Subcutaneous adipose tissue (tissue), 4 donors: Measurements from ENCODE around the gene SLC4A8. TPM values are rescaled to one million over a fixed set of nuclear protein-coding genes. Genes with fewer than 3 reads are reported as not detected.

Source experiments
- CTCF ChIP-seq: fragments of 450-650 bp; IDR thresholded peaks from one replicate; pipeline ENCODE4 v1.5.1; 2016; ENCODE audit warnings: low read depth, mild to moderate bottlenecking, control low read depth, antibody characterized with exemption, moderate library complexity
- total RNA-seq, 4 donors: library from RNA; depleted of rRNA; stranded (reverse); fragments of >200 nt; gene quantifications; one replicate each; pipeline ENCODE4 v1.1.0, GENCODE V29; 2016

SLC4A8 gene
- total RNA-seq, 4 donors from 2014 or later: 0.49 to 5.6 (median 1.7) TPM

GRCh38 chr12:51405801-51406207 is 18.8 kb upstream of the SLC4A8 start:
- TF ChIP-seq CTCF: no peak

GRCh38 chr12:51406290-51406689 is 18.3 kb upstream of the SLC4A8 start:
- no peak for TF ChIP-seq CTCF

- no peak for TF ChIP-seq CTCF
Observed at GRCh38 chr12:51406859-51407258, 17.8 kb upstream of the SLC4A8 start.

- TF ChIP-seq CTCF: no peak
Observed at GRCh38 chr12:51407604-51408003, 17.0 kb upstream of the SLC4A8 start.

GRCh38 chr12:51409846-51410245 is 14.8 kb upstream of the SLC4A8 start:
- TF ChIP-seq CTCF: no peak

GRCh38 chr12:51413149-51413548 is 11.5 kb upstream of the SLC4A8 start:
- TF ChIP-seq CTCF: no peak

GRCh38 chr12:51413791-51414190 is 10.8 kb upstream of the SLC4A8 start:
- TF ChIP-seq CTCF: no peak
